Esophagus squamous epithelium (tissue), 5 donors: ENCODE results near the gene CPA2. TPM values are rescaled to one million over a fixed set of nuclear protein-coding genes. Genes with fewer than 3 reads are reported as not detected.

Source experiments
- DNase-seq: peaks from one replicate; lab custom pipeline; 2025; lab: John Stamatoyannopoulos, UW
- H3K27ac ChIP-seq, 4 donors: fragments of 200-600 bp; sonication (generic); one replicate each; pipeline ENCODE4 v1.5.1; 2016 to 2019; ENCODE audit warnings: mild to moderate bottlenecking in 1 of 4
- H3K27me3 ChIP-seq, 4 donors: fragments of 200-600 bp; sonication (generic); 1 replicate in 3 of 4; 2 replicates in 1 of 4; pipeline versions ENCODE4 v1.5.1 to v1.6.0; 2017 to 2021; ENCODE audit warnings: antibody characterized with exemption in 1 of 4
- H3K36me3 ChIP-seq, 3 donors: fragments of 200-600 bp; sonication (generic); one replicate each; pipeline ENCODE4 v1.5.1; 2016 to 2019
- H3K4me1 ChIP-seq, 3 donors: fragments of 200-600 bp; sonication (generic); one replicate each; pipeline ENCODE4 v1.5.1; 2017 to 2019
- H3K4me3 ChIP-seq, 4 donors: fragments of 200-600 bp; sonication (generic); 1 replicate in 3 of 4; 2 replicates in 1 of 4; pipeline ENCODE4 v1.5.1; 2016 to 2019; ENCODE audit warnings: mild to moderate bottlenecking in 2 of 4, moderate library complexity in 1 of 4
- H3K9me3 ChIP-seq, 3 donors: fragments of 200-600 bp; sonication (generic); one replicate each; pipeline ENCODE4 v1.5.1; 2016 to 2019
- POLR2A ChIP-seq, 4 donors: fragments of 450-650 bp; IDR thresholded peaks; one replicate each; pipeline ENCODE4 v1.6.1; 2017; ENCODE audit warnings: antibody characterized with exemption in 4 of 4, mild to moderate bottlenecking in 4 of 4, moderate library complexity in 3 of 4
- WGBS, 2 donors: methylation state at CpG; one replicate each; pipeline ENCODE4 v1.1.5; 2018; 5-methylcytosine and 5-hydroxymethylcytosine counted together
- intact Hi-C: fragments of 100-400 bp; cut with DNase I; formaldehyde crosslinking; loops from one replicate; pipeline ENCODE4 v1.15.0; 2022
- total RNA-seq, 4 donors: library from RNA; depleted of rRNA; stranded (reverse); fragments of >200 nt; gene quantifications; one replicate each; pipeline ENCODE4 v1.1.0, GENCODE V29; 2016
- TF ChIP-seq, protein P1 (sequence below), 6 experiments: fragments of 450-650 bp in 4 of 6; fragments of 200-600 bp in 2 of 6; sonication (generic) in 2 of 6; IDR thresholded peaks; one replicate each; pipeline ENCODE4 v1.5.1; 2016 to 2019; ENCODE audit warnings: antibody characterized with exemption in 6 of 6, mild to moderate bottlenecking in 4 of 6, moderate library complexity in 4 of 6
- donor health status: DM: yes; HTN: yes; CAD: no.

CPA2 gene
- total RNA-seq, 4 donors from 2014 or later: not detected

GRCh38 chr7:130258494-130259078 is 8.1 kb upstream of the CPA2 start:
- peaks cover 0 to 44% (median 27%) of the 10 kb centered on the region in 3 donors for H3K9me3 ChIP-seq
- intact Hi-C loops: no loop called here
- H3K4me1 ChIP-seq: no peaks in the 10 kb centered on the region
- DNase-seq: no peak
- no peaks in the 10 kb centered on the region for H3K27me3 ChIP-seq
- no peaks in the 10 kb centered on the region for H3K36me3 ChIP-seq
- H3K4me3 ChIP-seq: no peak overlapping the region
- no peak for TF ChIP-seq POLR2A (IDR thresholded peaks at IDR 0.05)
- TF ChIP-seq, protein P1, sequence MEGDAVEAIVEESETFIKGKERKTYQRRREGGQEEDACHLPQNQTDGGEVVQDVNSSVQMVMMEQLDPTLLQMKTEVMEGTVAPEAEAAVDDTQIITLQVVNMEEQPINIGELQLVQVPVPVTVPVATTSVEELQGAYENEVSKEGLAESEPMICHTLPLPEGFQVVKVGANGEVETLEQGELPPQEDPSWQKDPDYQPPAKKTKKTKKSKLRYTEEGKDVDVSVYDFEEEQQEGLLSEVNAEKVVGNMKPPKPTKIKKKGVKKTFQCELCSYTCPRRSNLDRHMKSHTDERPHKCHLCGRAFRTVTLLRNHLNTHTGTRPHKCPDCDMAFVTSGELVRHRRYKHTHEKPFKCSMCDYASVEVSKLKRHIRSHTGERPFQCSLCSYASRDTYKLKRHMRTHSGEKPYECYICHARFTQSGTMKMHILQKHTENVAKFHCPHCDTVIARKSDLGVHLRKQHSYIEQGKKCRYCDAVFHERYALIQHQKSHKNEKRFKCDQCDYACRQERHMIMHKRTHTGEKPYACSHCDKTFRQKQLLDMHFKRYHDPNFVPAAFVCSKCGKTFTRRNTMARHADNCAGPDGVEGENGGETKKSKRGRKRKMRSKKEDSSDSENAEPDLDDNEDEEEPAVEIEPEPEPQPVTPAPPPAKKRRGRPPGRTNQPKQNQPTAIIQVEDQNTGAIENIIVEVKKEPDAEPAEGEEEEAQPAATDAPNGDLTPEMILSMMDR (IDR thresholded peaks at IDR 0.05): no peak
- 25 to 57% methylated on average over 1 of the region's 1 CpG for WGBS, 2 donors
- no peak overlapping the region for H3K27ac ChIP-seq

DNA sequence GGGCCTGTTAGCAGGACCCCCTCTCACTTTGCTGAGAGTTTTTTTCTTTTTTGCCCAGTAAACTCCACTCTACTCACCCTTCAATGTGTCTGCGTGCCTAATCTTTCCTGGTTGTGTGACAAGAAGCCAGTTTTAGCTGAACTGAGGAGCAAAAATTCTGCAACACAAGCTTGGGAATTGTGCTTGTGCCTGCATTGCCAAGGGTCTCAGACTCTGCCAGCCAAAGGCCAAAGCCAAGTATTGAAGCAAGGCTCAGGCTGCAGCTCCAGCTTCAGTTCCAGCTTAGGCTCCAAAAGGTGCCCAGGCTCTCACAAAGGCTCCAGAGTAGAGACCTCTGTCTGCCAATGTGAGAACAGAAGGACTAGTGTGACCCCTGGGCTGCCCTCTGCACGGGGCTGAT is 4.2 kb upstream of the CPA2 start:
- TF ChIP-seq POLR2A (IDR thresholded peaks at IDR 0.05): no peak
- TF ChIP-seq, protein P1 (IDR thresholded peaks at IDR 0.05): no peak
- H3K4me3 ChIP-seq: no peak overlapping the region
- H3K4me1 ChIP-seq: no peaks in the 10 kb centered on the region
- WGBS, 2 donors: 20 to 64% methylated on average over 2 of the region's 2 CpGs
- intact Hi-C loops: no loop called here
- DNase-seq: no peak
- H3K27me3 ChIP-seq: no peaks in the 10 kb centered on the region
- peaks cover 0 to 32% (median 16%) of the 10 kb centered on the region in 3 donors for H3K9me3 ChIP-seq
- H3K27ac ChIP-seq: no peak overlapping the region
- no peaks in the 10 kb centered on the region for H3K36me3 ChIP-seq

DNA sequence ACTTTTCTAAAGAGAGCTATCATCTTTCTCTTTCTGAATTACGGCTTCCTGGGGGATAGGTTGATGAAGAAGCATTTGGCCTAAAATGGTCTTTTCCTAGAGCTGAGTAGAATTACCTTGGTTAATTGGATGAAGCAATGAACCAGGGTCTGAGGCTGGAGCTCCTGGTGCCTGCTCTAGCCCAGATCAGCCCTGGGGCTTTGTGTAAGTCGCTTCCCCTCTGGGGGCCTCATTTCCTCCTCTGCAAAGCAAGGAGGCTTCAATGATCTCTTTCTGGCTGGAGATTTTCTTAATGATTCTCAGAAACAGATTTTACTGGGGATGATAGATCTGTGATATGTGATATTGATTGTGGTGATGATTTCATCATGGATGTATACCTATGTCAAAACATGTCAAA is 3.5 kb upstream of the CPA2 start:
- no peaks in the 10 kb centered on the region for H3K27me3 ChIP-seq
- TF ChIP-seq POLR2A (IDR thresholded peaks at IDR 0.05): no peak
- TF ChIP-seq, protein P1 (IDR thresholded peaks at IDR 0.05): no peak
- no peak overlapping the region for H3K27ac ChIP-seq
- DNase-seq: no peak
- 60 to 63% methylated on average over 2 of the region's 2 CpGs for WGBS, 2 donors
- no peaks in the 10 kb centered on the region for H3K36me3 ChIP-seq
- intact Hi-C loops: no loop called here
- H3K4me1 ChIP-seq: no peaks in the 10 kb centered on the region
- H3K9me3 ChIP-seq: peaks cover 0 to 26% (median 11%) of the 10 kb centered on the region in 3 donors
- H3K4me3 ChIP-seq: no peak overlapping the region

GRCh38 chr7:130266961-130267321 is 278 bp downstream of the CPA2 start:
- 90 to 100% methylated on average over 1 of the region's 1 CpG for WGBS, 2 donors
- peaks cover 0 to 5% (median 0%) of the 10 kb centered on the region in 3 donors for H3K4me1 ChIP-seq
- no peak overlapping the region for H3K4me3 ChIP-seq
- TF ChIP-seq POLR2A (IDR thresholded peaks at IDR 0.05): no peak
- H3K9me3 ChIP-seq: no peaks in the 10 kb centered on the region
- no peak overlapping the region for H3K27ac ChIP-seq
- intact Hi-C loops: no loop called here
- H3K36me3 ChIP-seq: no peaks in the 10 kb centered on the region
- no peak for DNase-seq
- H3K27me3 ChIP-seq: no peaks in the 10 kb centered on the region

DNA sequence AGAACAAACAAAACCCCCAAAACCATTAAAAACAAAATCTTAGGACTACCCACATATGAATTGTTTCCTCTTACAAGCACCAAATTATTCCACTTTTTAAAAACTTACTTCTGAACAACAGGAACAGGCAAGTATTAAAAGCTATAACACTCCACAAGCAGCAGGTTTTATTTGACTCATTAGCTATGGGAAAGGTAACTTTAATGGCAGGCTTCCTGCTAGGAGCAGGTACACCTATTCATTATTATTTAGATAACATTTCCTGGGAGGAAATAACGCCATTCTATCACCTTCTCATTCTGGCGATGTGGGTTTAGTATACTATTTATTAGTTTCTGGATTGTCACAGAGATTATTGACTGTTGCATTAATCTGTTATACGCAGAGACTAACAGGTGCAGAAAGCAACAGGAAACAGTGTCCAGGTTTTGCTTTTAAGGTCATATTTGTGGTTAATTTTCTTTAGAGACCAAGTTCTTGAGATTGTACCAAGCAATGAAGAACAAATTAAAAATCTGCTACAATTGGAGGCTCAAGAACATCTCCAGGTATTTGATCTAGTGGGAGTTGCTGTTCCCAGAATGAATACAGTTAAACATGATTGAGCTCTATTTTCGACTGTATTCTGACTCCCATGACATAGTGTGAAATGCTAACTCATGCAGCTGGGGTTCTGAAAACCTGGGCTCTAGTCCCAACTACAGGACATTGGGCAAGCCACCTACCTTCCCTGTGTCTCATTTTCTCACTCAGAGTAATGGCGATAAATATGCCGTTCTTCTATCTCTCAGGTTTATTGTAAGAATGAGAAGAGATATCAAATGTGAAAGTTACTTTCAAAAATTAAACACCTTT is 2.0 kb downstream of the CPA2 start:
- intact Hi-C loops: no loop called here
- Histone ChIP-seq H3K27me3 (peaks cover 0 to under 1% (median 0%) of the 10 kb centered on the region in 4 donors), H3K36me3 (no peaks in the 10 kb centered on the region), H3K9me3 (no peaks in the 10 kb centered on the region), H3K4me1 (peaks cover 7 to 23% (median 9%) of the 10 kb centered on the region in 3 donors), H3K4me3 (no peak overlapping the region), H3K27ac (no peak overlapping the region)
- no peak for TF ChIP-seq POLR2A (IDR thresholded peaks at IDR 0.05)
- DNase-seq: no peak
- WGBS, 2 donors: 77 to 85% methylated on average over 6 of the region's 6 CpGs

DNA sequence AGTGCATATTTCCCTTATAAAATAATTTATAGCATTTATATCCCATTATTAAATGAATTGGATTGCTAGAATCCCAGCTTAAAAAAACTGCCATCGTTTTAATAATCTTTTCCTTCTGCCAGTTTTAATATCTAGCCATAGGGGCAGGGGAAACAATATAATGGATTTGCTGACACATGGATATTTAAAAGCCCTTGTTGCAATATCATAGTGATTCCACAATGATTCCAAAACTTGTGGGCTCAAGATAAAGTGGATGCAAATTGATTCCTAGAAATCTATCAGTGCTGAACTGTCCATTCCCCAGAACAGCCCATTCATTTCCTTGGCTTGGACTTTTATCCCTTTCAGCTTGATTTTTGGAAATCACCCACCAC is 2.6 kb downstream of the CPA2 start:
- Histone ChIP-seq H3K9me3 (no peaks in the 10 kb centered on the region), H3K36me3 (no peaks in the 10 kb centered on the region), H3K4me3 (no peak overlapping the region), H3K4me1 (peaks cover 7 to 28% (median 9%) of the 10 kb centered on the region in 3 donors), H3K27ac (no peak overlapping the region), H3K27me3 (peaks cover 0 to 5% (median 0%) of the 10 kb centered on the region in 4 donors)
- WGBS, 2 donors: 78 to 86% methylated on average over 1 of the region's 1 CpG
- no peak for DNase-seq
- TF ChIP-seq, protein P1 (IDR thresholded peaks at IDR 0.05): no peak
- TF ChIP-seq POLR2A (IDR thresholded peaks at IDR 0.05): no peak
- intact Hi-C loops: no loop called here
